Measurements from ENCODE around the gene XPO6.

XPO6 gene

GRCh38 chr16:28093385-28093725 lies 118.4 kb downstream of the XPO6 start:
- Histone ChIP-seq H4K8ac (ENCODE audit: low read depth, low read length) (no peak overlapping the region), H2BK120ac (ENCODE audit: low read depth, low read length) (no peak overlapping the region), H2BK5ac (ENCODE audit: low read length) (no peak overlapping the region), H3K4me2 (ENCODE audit: low read length) (no peak overlapping the region), H3K79me1 (ENCODE audit: low read length) (no peaks in the 10 kb centered on the region), H3K79me2 (ENCODE audit: control insufficient read depth, insufficient read depth, low read length) (no peaks in the 10 kb centered on the region), H3K4me3 (ENCODE audit: low read length) (no peak overlapping the region), H3K27ac (ENCODE audit: low read depth, low read length) (peak overlapping the region; percentile 38), H2BK15ac (replicated peaks; ENCODE audit: low read depth) (no peak overlapping the region), H3K4ac (ENCODE audit: low read depth, low read length) (no peak overlapping the region), H3K4me1 (ENCODE audit: control insufficient read depth, low read depth, low read length) (peaks cover 4% of the 10 kb centered on the region), H3K36me3 (ENCODE audit: control insufficient read depth, insufficient read depth, low read length) (no peaks in the 10 kb centered on the region), H3K56ac (ENCODE audit: low read length) (peak overlapping the region; percentile 25), H4K5ac (ENCODE audit: low read length) (no peak overlapping the region), H3K23ac (ENCODE audit: low read length) (no peak overlapping the region), H2AK5ac (ENCODE audit: low read length) (no peak overlapping the region), H3K27me3 (ENCODE audit: insufficient read depth, low read length, poor library complexity) (no peaks in the 10 kb centered on the region), H3K9ac (ENCODE audit: low read length) (no peak overlapping the region), H3K18ac (ENCODE audit: low read length) (peak overlapping the region; percentile 46)
- no CpG with 5 or more reads among the region's 5 CpGs for WGBS (ENCODE audit: extremely low coverage, insufficient coverage, low lambda C conversion rate)
- DNase-seq = no peak

- Histone ChIP-seq H3K27ac (ENCODE audit: low read depth, low read length) (peak overlapping the region; percentile 38), H4K5ac (ENCODE audit: low read length) (no peak overlapping the region), H4K8ac (ENCODE audit: low read depth, low read length) (no peak overlapping the region), H3K79me2 (ENCODE audit: control insufficient read depth, insufficient read depth, low read length) (no peaks in the 10 kb centered on the region), H2BK5ac (ENCODE audit: low read length) (no peak overlapping the region), H2BK15ac (replicated peaks; ENCODE audit: low read depth) (no peak overlapping the region), H3K27me3 (ENCODE audit: insufficient read depth, low read length, poor library complexity) (no peaks in the 10 kb centered on the region), H3K4me2 (ENCODE audit: low read length) (no peak overlapping the region), H3K9ac (ENCODE audit: low read length) (no peak overlapping the region), H3K79me1 (ENCODE audit: low read length) (no peaks in the 10 kb centered on the region), H3K18ac (ENCODE audit: low read length) (peak overlapping the region; percentile 46), H2AK5ac (ENCODE audit: low read length) (no peak overlapping the region), H3K36me3 (ENCODE audit: control insufficient read depth, insufficient read depth, low read length) (no peaks in the 10 kb centered on the region), H3K56ac (ENCODE audit: low read length) (no peak overlapping the region), H3K4me3 (ENCODE audit: low read length) (no peak overlapping the region), H2BK120ac (ENCODE audit: low read depth, low read length) (no peak overlapping the region), H3K23ac (ENCODE audit: low read length) (no peak overlapping the region), H3K4ac (ENCODE audit: low read depth, low read length) (no peak overlapping the region), H3K4me1 (ENCODE audit: control insufficient read depth, low read depth, low read length) (peaks cover 4% of the 10 kb centered on the region)
- peak; percentile 82 for DNase-seq
- no CpG with 5 or more reads among the region's 17 CpGs for WGBS (ENCODE audit: extremely low coverage, insufficient coverage, low lambda C conversion rate)
Measured at GRCh38 chr16:28092721-28093384, 118.9 kb downstream of the XPO6 start.

- Histone ChIP-seq H3K36me3 (ENCODE audit: control insufficient read depth, insufficient read depth, low read length) (no peaks in the 10 kb centered on the region), H2AK5ac (ENCODE audit: low read length) (no peak overlapping the region), H3K4me1 (ENCODE audit: control insufficient read depth, low read depth, low read length) (peaks cover 4% of the 10 kb centered on the region), H3K18ac (ENCODE audit: low read length) (no peak overlapping the region), H2BK5ac (ENCODE audit: low read length) (no peak overlapping the region), H3K79me2 (ENCODE audit: control insufficient read depth, insufficient read depth, low read length) (no peaks in the 10 kb centered on the region), H3K27ac (ENCODE audit: low read depth, low read length) (no peak overlapping the region), H3K4ac (ENCODE audit: low read depth, low read length) (no peak overlapping the region), H3K9ac (ENCODE audit: low read length) (no peak overlapping the region), H3K56ac (ENCODE audit: low read length) (peak overlapping the region; percentile 42), H3K23ac (ENCODE audit: low read length) (no peak overlapping the region), H2BK15ac (replicated peaks; ENCODE audit: low read depth) (no peak overlapping the region), H3K79me1 (ENCODE audit: low read length) (no peaks in the 10 kb centered on the region), H3K4me2 (ENCODE audit: low read length) (no peak overlapping the region), H2BK120ac (ENCODE audit: low read depth, low read length) (no peak overlapping the region), H3K27me3 (ENCODE audit: insufficient read depth, low read length, poor library complexity) (no peaks in the 10 kb centered on the region), H4K8ac (ENCODE audit: low read depth, low read length) (no peak overlapping the region), H4K5ac (ENCODE audit: low read length) (no peak overlapping the region), H3K4me3 (ENCODE audit: low read length) (no peak overlapping the region)
- no peak for DNase-seq
- no CpG with 5 or more reads among the region's 12 CpGs for WGBS (ENCODE audit: extremely low coverage, insufficient coverage, low lambda C conversion rate)
Measured at GRCh38 chr16:28091656-28092055, 120.1 kb downstream of the XPO6 start.

- H3K4me3 ChIP-seq (ENCODE audit: low read length) = no peak overlapping the region
- H3K18ac ChIP-seq (ENCODE audit: low read length) = no peak overlapping the region
- H3K56ac ChIP-seq (ENCODE audit: low read length) = no peak overlapping the region
- no peak overlapping the region for H3K4ac ChIP-seq (ENCODE audit: low read depth, low read length)
- no peak overlapping the region for H4K8ac ChIP-seq (ENCODE audit: low read depth, low read length)
- peaks cover 4% of the 10 kb centered on the region for H3K4me1 ChIP-seq (ENCODE audit: control insufficient read depth, low read depth, low read length)
- no peak overlapping the region for H2BK15ac ChIP-seq (replicated peaks; ENCODE audit: low read depth)
- H3K79me1 ChIP-seq (ENCODE audit: low read length) = no peaks in the 10 kb centered on the region
- H2BK5ac ChIP-seq (ENCODE audit: low read length) = no peak overlapping the region
- no peak overlapping the region for H2BK120ac ChIP-seq (ENCODE audit: low read depth, low read length)
- H4K5ac ChIP-seq (ENCODE audit: low read length) = no peak overlapping the region
- no CpG with 5 or more reads among the region's 19 CpGs for WGBS (ENCODE audit: extremely low coverage, insufficient coverage, low lambda C conversion rate)
- H3K79me2 ChIP-seq (ENCODE audit: control insufficient read depth, insufficient read depth, low read length) = no peaks in the 10 kb centered on the region
- no peak overlapping the region for H3K23ac ChIP-seq (ENCODE audit: low read length)
- no peaks in the 10 kb centered on the region for H3K27me3 ChIP-seq (ENCODE audit: insufficient read depth, low read length, poor library complexity)
- no peak overlapping the region for H3K9ac ChIP-seq (ENCODE audit: low read length)
- H3K36me3 ChIP-seq (ENCODE audit: control insufficient read depth, insufficient read depth, low read length) = no peaks in the 10 kb centered on the region
- peak overlapping the region; percentile 27 for H3K27ac ChIP-seq (ENCODE audit: low read depth, low read length)
- H2AK5ac ChIP-seq (ENCODE audit: low read length) = no peak overlapping the region
- H3K4me2 ChIP-seq (ENCODE audit: low read length) = no peak overlapping the region
- peak; percentile 93 for DNase-seq
Measured at GRCh38 chr16:28090646-28091377, 121.0 kb downstream of the XPO6 start.

GRCh38 chr16:28089992-28090365 lies 121.8 kb downstream of the XPO6 start:
- Histone ChIP-seq H3K79me2 (ENCODE audit: control insufficient read depth, insufficient read depth, low read length) (no peaks in the 10 kb centered on the region), H4K8ac (ENCODE audit: low read depth, low read length) (no peak overlapping the region), H2BK120ac (ENCODE audit: low read depth, low read length) (no peak overlapping the region), H3K79me1 (ENCODE audit: low read length) (no peaks in the 10 kb centered on the region), H2BK5ac (ENCODE audit: low read length) (no peak overlapping the region), H3K56ac (ENCODE audit: low read length) (no peak overlapping the region), H2BK15ac (replicated peaks; ENCODE audit: low read depth) (no peak overlapping the region), H3K18ac (ENCODE audit: low read length) (no peak overlapping the region), H3K23ac (ENCODE audit: low read length) (no peak overlapping the region), H4K5ac (ENCODE audit: low read length) (no peak overlapping the region), H3K4ac (ENCODE audit: low read depth, low read length) (no peak overlapping the region), H3K27me3 (ENCODE audit: insufficient read depth, low read length, poor library complexity) (no peaks in the 10 kb centered on the region), H3K36me3 (ENCODE audit: control insufficient read depth, insufficient read depth, low read length) (no peaks in the 10 kb centered on the region), H3K4me3 (ENCODE audit: low read length) (no peak overlapping the region), H2AK5ac (ENCODE audit: low read length) (no peak overlapping the region), H3K27ac (ENCODE audit: low read depth, low read length) (no peak overlapping the region), H3K4me2 (ENCODE audit: low read length) (no peak overlapping the region), H3K4me1 (ENCODE audit: control insufficient read depth, low read depth, low read length) (peaks cover 4% of the 10 kb centered on the region), H3K9ac (ENCODE audit: low read length) (no peak overlapping the region)
- DNase-seq = no peak
- WGBS (ENCODE audit: extremely low coverage, insufficient coverage, low lambda C conversion rate) = no CpG with 5 or more reads among the region's 7 CpGs
